ENCODE results near the gene FIGN.

GRCh38 chr2:163593982-163594381 lies 141.8 kb downstream of the FIGN start:
- TF ChIP-seq, protein P1, sequence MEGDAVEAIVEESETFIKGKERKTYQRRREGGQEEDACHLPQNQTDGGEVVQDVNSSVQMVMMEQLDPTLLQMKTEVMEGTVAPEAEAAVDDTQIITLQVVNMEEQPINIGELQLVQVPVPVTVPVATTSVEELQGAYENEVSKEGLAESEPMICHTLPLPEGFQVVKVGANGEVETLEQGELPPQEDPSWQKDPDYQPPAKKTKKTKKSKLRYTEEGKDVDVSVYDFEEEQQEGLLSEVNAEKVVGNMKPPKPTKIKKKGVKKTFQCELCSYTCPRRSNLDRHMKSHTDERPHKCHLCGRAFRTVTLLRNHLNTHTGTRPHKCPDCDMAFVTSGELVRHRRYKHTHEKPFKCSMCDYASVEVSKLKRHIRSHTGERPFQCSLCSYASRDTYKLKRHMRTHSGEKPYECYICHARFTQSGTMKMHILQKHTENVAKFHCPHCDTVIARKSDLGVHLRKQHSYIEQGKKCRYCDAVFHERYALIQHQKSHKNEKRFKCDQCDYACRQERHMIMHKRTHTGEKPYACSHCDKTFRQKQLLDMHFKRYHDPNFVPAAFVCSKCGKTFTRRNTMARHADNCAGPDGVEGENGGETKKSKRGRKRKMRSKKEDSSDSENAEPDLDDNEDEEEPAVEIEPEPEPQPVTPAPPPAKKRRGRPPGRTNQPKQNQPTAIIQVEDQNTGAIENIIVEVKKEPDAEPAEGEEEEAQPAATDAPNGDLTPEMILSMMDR (IDR thresholded peaks at IDR 0.05): no peak
- no peak for TF ChIP-seq POLR2A (IDR thresholded peaks at IDR 0.05)
- TF ChIP-seq EP300 (IDR thresholded peaks at IDR 0.05): no peak
